HepG2 (cell line): ENCODE data around the gene MLLT1. TPM values are rescaled to one million over a fixed set of nuclear protein-coding genes. Genes with fewer than 3 reads are reported as not detected.

Experiments used
- AHDC1 ChIP-seq: sonication (generic); formaldehyde crosslinking; IDR thresholded peaks from 2 replicates; pipeline ENCODE4 v1.5.1; 2020; ENCODE audit warnings: mild to moderate bottlenecking, missing genetic modification reagents, borderline replicate concordance
- ATF7 ChIP-seq, 2 experiments: fragments of 450-650 bp in 1 of 2; sonication (generic) in 1 of 2; formaldehyde crosslinking in 1 of 2; IDR thresholded peaks; 2 replicates each; pipeline versions ENCODE4 v1.4.0 to v1.6.1; 2016 to 2020; ENCODE audit warnings: antibody characterized with exemption in 1 of 2, mild to moderate bottlenecking in 1 of 2, missing genetic modification reagents in 1 of 2
- HMG20A ChIP-seq: IDR thresholded peaks from 2 replicates; pipeline ENCODE4 v1.6.1; 2016; ENCODE audit warnings: borderline replicate concordance
- KDM1A ChIP-seq: IDR thresholded peaks from 2 replicates; pipeline ENCODE4 v1.6.1; 2016; ENCODE audit warnings: missing compliant biosample characterization
- KDM2A ChIP-seq: sonication (generic); formaldehyde crosslinking; IDR thresholded peaks from 2 replicates; pipeline ENCODE4 v1.4.0; 2020; ENCODE audit warnings: low read depth, missing genetic modification reagents, borderline replicate concordance
- MYC ChIP-seq: sonication (generic); formaldehyde crosslinking; IDR thresholded peaks from 2 replicates; pipeline ENCODE4 v1.9.0; 2021; ENCODE audit warnings: missing genetic modification reagents, borderline replicate concordance
- POGZ ChIP-seq: sonication (generic); formaldehyde crosslinking; IDR thresholded peaks from 2 replicates; pipeline ENCODE4 v1.4.0; 2020; ENCODE audit warnings: mild to moderate bottlenecking, missing genetic modification reagents
- SNRNP70 ChIP-seq: fragments of 200-400 bp; formaldehyde crosslinking; IDR thresholded peaks from 2 replicates; pipeline ENCODE4 v1.6.1; 2017; ENCODE audit warnings: mild to moderate bottlenecking, low read depth, low read length, moderate library complexity
- TBX3 ChIP-seq: fragments of 450-650 bp; IDR thresholded peaks from 2 replicates; pipeline ENCODE4 v1.6.1; 2017; ENCODE audit warnings: antibody characterized with exemption, mild to moderate bottlenecking, inconsistent platforms, borderline replicate concordance
- TEAD3 ChIP-seq: optimal IDR thresholded peaks from 2 replicates; pipeline ENCODE3; 2016; ENCODE audit warnings: borderline replicate concordance
- U2AF2 ChIP-seq: fragments of 200-400 bp; formaldehyde crosslinking; IDR thresholded peaks from 2 replicates; pipeline ENCODE4 v1.6.1; 2017; ENCODE audit warnings: low read depth, mild to moderate bottlenecking, low read length
- ZBTB38 ChIP-seq: sonication (generic); formaldehyde crosslinking; IDR thresholded peaks from 2 replicates; pipeline ENCODE4 v1.5.1; 2020; ENCODE audit warnings: mild to moderate bottlenecking, missing genetic modification reagents
- ZEB1 ChIP-seq: IDR thresholded peaks from 2 replicates; pipeline ENCODE4 v1.6.1; 2012; ENCODE audit warnings: mild to moderate bottlenecking, low read depth, inconsistent platforms; ENCODE audit not compliant: insufficient replicate concordance
- ZFP36L2 ChIP-seq: sonication (generic); formaldehyde crosslinking; IDR thresholded peaks from 2 replicates; pipeline ENCODE4 v1.4.0; 2020; ENCODE audit warnings: missing genetic modification reagents
- ZNF333 ChIP-seq: sonication (generic); formaldehyde crosslinking; IDR thresholded peaks from 2 replicates; pipeline ENCODE4 v1.4.0; 2020; ENCODE audit warnings: mild to moderate bottlenecking, missing genetic modification reagents, borderline replicate concordance
- ZNF484 ChIP-seq: sonication (generic); formaldehyde crosslinking; IDR thresholded peaks from 2 replicates; pipeline ENCODE4 v1.5.1; 2020; ENCODE audit warnings: mild to moderate bottlenecking, low read depth, missing genetic modification reagents, borderline replicate concordance
- ZNF761 ChIP-seq: sonication (generic); formaldehyde crosslinking; conservative IDR thresholded peaks from 2 replicates; pipeline ENCODE4 v1.4.0; 2020; ENCODE audit warnings: mild to moderate bottlenecking, missing genetic modification reagents
- ZNF768 ChIP-seq: sonication (generic); formaldehyde crosslinking; IDR thresholded peaks from 2 replicates; pipeline ENCODE4 v1.4.0; 2020; ENCODE audit warnings: missing genetic modification reagents
- ZNF775 ChIP-seq: sonication (generic); formaldehyde crosslinking; IDR thresholded peaks from 2 replicates; pipeline ENCODE4 v1.4.0; 2020; ENCODE audit warnings: missing genetic modification reagents, mild to moderate bottlenecking, moderate library complexity, borderline replicate concordance
- ZNF777 ChIP-seq: sonication (generic); formaldehyde crosslinking; IDR thresholded peaks from 2 replicates; pipeline ENCODE4 v1.4.0; 2020; ENCODE audit warnings: missing genetic modification reagents
- ZNF841 ChIP-seq: sonication (generic); formaldehyde crosslinking; IDR thresholded peaks from 2 replicates; pipeline ENCODE4 v1.8.1; 2023; ENCODE audit warnings: missing genetic modification reagents, borderline replicate concordance
- polyA plus RNA-seq, 8 experiments: library from polyadenylated mRNA; depleted of rRNA in 3 of 8; stranded (reverse) in 7 of 8; unstranded in 1 of 8; fragments of >200 nt; fragmentation: Illumina TruSeq in 4 of 8; extraction: Trizol in 4 of 8; gene quantifications; 2 replicates each; pipeline versions ENCODE4 v1.2.1 to v1.2.3, GENCODE V29; 2011 to 2016; ENCODE audit warnings: low read depth in 4 of 8, missing spikeins in 1 of 8, mixed read lengths in 1 of 8; ENCODE audit not compliant: insufficient read depth in 1 of 8
- total RNA-seq, 5 experiments: library from RNA; depleted of rRNA; stranded (reverse); fragments of >200 nt; fragmentation: Illumina TruSeq; extraction: Trizol; gene quantifications; 2 replicates each; pipeline ENCODE4 v1.2.3, GENCODE V29; 2016; ENCODE audit warnings: low read depth in 1 of 5

MLLT1 gene
- total and polyA plus RNA-seq, 2 of the 13 experiments (the other 11 are each of a cell fraction or from before 2014, with no cell fraction given), result 11.7 to 12.2 TPM

GRCh38 chr19:6279931-6280591 is at the start of gene MLLT1 (continued):
- no peak for TF ChIP-seq AHDC1
- peak; percentile 80 for TF ChIP-seq KDM2A (CRISPR knock-in tag)
- no peak for TF ChIP-seq ZNF775
- peak; percentile 59; the same call in 1 of the 2 replicates for TF ChIP-seq ZNF841 (CRISPR knock-in tag)
- TF ChIP-seq POGZ (CRISPR knock-in tag), result 0 out of 2 replicates have a peak, but pooled peaks have one; percentile 7
- peak; percentile 84; the same call in 1 of the 2 replicates for TF ChIP-seq MYC (CRISPR knock-in tag)
- TF ChIP-seq ZBTB38 (CRISPR knock-in tag), result peak; percentile 79; the same call in 1 of the 2 replicates
- 0 out of 2 replicates have a peak, but pooled peaks have one; percentile 34 for TF ChIP-seq ZNF333 (CRISPR knock-in tag)
- TF ChIP-seq HMG20A (CRISPR knock-in tag), result no peak
- no peak for TF ChIP-seq U2AF2
- TF ChIP-seq ZEB1, result no peak
- TF ChIP-seq TBX3, result no peak
- TF ChIP-seq ATF7 (IDR thresholded peaks at IDR 0.05), result no peak
- 0 out of 2 replicates have a peak, but pooled peaks have one; percentile 31 for TF ChIP-seq ATF7 (CRISPR knock-in tag; IDR thresholded peaks at IDR 0.05)
- TF ChIP-seq ZNF768 (CRISPR knock-in tag), result peak; percentile 60; the same call in 1 of the 2 replicates
- no peak for TF ChIP-seq ZNF484
- TF ChIP-seq TEAD3 (CRISPR knock-in tag), result peak; percentile 60
- TF ChIP-seq KDM1A (CRISPR knock-in tag), result peak; percentile 70; the same call in 1 of the 2 replicates
- TF ChIP-seq ZNF761, result 0 out of 2 replicates have a peak, but pooled peaks have one; percentile 52
- TF ChIP-seq ZFP36L2, result no peak
- TF ChIP-seq SNRNP70, result no peak
- TF ChIP-seq ZNF777 (CRISPR knock-in tag), result no peak
